ENCODE results near the gene CYGB. TPM values are rescaled to one million over a fixed set of nuclear protein-coding genes. Genes with fewer than 3 reads are reported as not detected.
A peak's percentile ranks its signal among the peaks of the same experiment; 100 is the strongest.

Gene CYGB
- total and polyA plus RNA-seq, 2 of the 13 experiments (the other 11 are each of a cell fraction or from before 2014, with no cell fraction given): 18.9 to 27.1 TPM

DNA sequence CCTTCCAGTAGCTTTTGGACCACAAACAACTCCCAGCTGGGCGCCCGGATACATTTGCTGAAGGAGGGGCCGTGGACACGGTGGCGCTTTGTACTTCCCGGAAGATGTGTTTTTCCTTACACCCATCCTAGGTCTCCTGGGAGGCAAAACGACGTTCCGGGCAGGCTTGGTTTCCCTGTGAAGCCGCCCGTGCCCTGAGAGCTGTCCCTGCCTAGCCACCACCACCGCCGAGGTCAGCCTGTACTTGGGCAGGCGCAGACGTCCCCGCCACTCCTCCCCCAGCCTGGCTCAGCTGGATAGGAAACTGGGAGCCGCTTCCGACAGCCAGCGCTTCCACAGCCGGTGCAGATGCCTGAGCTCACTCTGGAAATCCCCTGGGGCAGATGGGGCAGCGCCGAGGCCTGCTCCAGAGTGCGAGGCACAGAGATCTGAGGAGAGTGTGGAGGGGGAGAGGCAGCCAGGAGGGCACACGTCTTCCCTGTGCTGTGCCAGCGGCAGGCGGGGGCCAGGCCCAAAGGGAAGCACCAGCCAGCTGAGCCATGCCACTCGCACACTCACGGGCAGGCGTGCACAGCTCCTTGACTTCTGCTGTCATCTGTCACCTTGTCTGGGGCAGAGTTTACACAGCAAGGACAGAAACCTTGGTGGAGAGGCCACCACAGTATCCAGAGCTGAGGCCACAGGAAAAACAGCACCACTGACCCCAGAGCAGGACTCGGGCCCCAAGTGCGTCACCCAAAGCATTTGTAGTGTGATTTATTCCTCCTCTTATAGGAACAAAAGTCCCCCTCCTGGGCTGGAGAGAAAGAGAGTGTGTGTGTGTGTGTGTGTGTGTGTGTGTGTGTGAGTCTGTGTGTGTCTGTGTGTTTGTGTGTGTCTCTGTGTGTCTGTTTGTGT is 39.3 kb downstream of the CYGB start (continued):
- TF ChIP-seq PRDM10 (CRISPR knock-in tag; IDR thresholded peaks at IDR 0.05; ENCODE audit: low read depth): peak; percentile 41; the same call in 1 of the 2 replicates
- TF ChIP-seq ZFP36 (IDR thresholded peaks at IDR 0.05; ENCODE audit: borderline replicate concordance, low read depth, low read length, partially characterized antibody): no peak
- no peak for TF ChIP-seq GMEB2 (CRISPR knock-in tag; IDR thresholded peaks at IDR 0.05; ENCODE audit: low read depth)
- no peak for TF ChIP-seq SP2 (CRISPR knock-in tag; IDR thresholded peaks at IDR 0.05)
- TF ChIP-seq RFXANK (CRISPR knock-in tag; IDR thresholded peaks at IDR 0.05): no peak
- no peak for TF ChIP-seq E2F1 (CRISPR knock-in tag; IDR thresholded peaks at IDR 0.05)
- no peak for TF ChIP-seq PCBP2 (optimal IDR thresholded peaks at IDR 0.05; ENCODE audit: low read depth, low read length, poor library complexity, severe bottlenecking)
- TF ChIP-seq ZNF83 (CRISPR knock-in tag; IDR thresholded peaks at IDR 0.05; ENCODE audit: borderline replicate concordance): no peak
- no peak; the same call in 1 of the 2 replicates for TF ChIP-seq SP4 (CRISPR knock-in tag; IDR thresholded peaks at IDR 0.05)
- TF ChIP-seq, protein P1, sequence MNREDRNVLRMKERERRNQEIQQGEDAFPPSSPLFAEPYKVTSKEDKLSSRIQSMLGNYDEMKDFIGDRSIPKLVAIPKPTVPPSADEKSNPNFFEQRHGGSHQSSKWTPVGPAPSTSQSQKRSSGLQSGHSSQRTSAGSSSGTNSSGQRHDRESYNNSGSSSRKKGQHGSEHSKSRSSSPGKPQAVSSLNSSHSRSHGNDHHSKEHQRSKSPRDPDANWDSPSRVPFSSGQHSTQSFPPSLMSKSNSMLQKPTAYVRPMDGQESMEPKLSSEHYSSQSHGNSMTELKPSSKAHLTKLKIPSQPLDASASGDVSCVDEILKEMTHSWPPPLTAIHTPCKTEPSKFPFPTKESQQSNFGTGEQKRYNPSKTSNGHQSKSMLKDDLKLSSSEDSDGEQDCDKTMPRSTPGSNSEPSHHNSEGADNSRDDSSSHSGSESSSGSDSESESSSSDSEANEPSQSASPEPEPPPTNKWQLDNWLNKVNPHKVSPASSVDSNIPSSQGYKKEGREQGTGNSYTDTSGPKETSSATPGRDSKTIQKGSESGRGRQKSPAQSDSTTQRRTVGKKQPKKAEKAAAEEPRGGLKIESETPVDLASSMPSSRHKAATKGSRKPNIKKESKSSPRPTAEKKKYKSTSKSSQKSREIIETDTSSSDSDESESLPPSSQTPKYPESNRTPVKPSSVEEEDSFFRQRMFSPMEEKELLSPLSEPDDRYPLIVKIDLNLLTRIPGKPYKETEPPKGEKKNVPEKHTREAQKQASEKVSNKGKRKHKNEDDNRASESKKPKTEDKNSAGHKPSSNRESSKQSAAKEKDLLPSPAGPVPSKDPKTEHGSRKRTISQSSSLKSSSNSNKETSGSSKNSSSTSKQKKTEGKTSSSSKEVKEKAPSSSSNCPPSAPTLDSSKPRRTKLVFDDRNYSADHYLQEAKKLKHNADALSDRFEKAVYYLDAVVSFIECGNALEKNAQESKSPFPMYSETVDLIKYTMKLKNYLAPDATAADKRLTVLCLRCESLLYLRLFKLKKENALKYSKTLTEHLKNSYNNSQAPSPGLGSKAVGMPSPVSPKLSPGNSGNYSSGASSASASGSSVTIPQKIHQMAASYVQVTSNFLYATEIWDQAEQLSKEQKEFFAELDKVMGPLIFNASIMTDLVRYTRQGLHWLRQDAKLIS (CRISPR knock-in tag; IDR thresholded peaks at IDR 0.05): no peak
- no peak for TF ChIP-seq SRSF4 (IDR thresholded peaks at IDR 0.05; ENCODE audit: low read depth, low read length, poor library complexity, severe bottlenecking)
- peak; percentile 46 for TF ChIP-seq ZMYM3 (CRISPR knock-in tag; IDR thresholded peaks at IDR 0.05)
- TF ChIP-seq ZNF557 (CRISPR knock-in tag; IDR thresholded peaks at IDR 0.05): 0 out of 2 replicates have a peak, but pooled peaks have one; percentile 45
- peak; percentile 23; the same call in 1 of the 2 replicates for TF ChIP-seq NFE2L1 (CRISPR knock-in tag; IDR thresholded peaks at IDR 0.05; ENCODE audit: borderline replicate concordance)
